ENCODE results near the gene VASH2.

VASH2 gene

DNA sequence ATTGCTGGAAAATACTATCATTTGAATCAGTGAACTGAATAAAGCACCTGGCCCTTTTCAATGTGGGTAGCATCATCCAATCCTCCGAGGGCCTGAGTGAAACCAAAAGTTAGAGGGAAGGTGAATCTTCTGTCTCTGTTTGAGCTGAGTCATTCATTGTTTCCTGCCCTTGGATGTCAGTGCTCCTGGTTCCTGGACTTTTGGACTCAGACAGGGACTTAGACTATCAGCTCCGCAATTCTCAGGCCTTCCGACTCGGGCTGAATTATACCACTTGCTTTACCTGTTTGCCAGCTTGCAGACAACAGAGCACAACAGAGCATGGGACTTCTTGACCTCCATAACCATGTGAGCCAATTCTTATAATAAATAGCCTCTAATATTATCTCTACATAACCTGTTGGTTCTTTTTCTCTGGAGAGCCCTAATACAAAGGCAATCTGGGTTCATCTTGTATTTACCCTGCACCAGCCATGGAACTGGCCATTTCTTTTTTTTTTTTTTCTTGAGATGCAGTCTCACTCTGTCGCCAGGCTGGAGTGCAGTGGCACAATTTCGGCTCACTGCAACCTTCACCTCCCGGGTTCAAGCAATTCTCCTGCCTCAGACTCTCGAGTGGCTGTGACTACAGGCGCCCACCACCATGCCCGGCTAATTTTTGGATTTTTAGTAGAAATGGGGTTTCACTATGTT is 19.2 kb upstream of the VASH2 start:
- no peak for DNase-seq

- no peak for DNase-seq
These were observed 16.4 kb upstream of the VASH2 start for GRCh38 chr1:212933815-212934471.

DNA sequence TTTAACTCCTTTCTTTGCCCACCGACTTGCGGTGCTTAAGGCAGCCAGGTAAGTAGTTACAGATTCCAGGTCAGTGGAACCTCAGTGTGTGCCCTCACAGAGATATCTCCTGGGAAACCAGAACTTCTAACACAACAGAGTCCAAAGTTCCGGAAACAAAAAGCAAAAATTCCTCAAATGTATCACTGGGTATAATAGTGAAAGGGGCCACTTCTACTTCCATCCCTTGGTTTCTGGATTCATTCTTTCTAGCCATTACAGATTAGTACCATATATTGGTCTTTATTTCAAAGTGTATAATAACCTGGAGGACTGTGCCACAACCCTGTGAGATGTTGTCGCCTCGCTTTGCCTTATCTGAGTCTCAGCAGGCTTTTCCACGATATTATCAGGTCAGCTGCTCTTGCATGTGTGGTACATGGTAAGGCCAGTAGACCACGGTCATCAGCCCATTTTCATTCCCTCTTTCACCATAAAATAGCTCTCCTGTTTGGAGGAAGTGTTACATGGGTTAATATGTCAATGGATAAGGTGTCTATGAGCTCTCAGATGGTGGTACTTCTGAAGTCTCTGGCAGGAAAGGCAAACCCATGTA is 14.9 kb upstream of the VASH2 start:
- DNase-seq: no peak

- DNase-seq: no peak
These were observed 13.3 kb upstream of the VASH2 start for GRCh38 chr1:212937034-212937433.

- no peak for DNase-seq
These were observed 11.5 kb upstream of the VASH2 start for GRCh38 chr1:212938846-212939245.

DNA sequence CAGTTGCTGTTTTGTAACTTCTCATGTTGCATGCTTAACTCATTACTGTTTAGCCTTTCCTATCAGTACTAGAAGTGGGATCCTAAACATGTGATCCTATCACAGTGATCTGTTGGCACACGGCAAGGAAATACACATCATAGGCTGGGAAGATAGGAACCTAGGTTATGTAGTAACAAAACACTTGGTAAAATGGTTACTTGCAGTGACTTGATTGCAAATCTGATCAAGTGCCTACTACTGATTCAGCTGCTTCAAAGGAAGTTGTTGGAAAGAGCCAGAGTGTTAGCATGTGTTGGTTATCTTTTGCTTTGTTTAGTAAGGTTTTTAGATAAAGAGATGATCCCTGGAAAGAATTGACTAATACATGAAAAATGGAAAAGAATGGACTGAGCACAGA is 8.9 kb upstream of the VASH2 start:
- DNase-seq: no peak

DNA sequence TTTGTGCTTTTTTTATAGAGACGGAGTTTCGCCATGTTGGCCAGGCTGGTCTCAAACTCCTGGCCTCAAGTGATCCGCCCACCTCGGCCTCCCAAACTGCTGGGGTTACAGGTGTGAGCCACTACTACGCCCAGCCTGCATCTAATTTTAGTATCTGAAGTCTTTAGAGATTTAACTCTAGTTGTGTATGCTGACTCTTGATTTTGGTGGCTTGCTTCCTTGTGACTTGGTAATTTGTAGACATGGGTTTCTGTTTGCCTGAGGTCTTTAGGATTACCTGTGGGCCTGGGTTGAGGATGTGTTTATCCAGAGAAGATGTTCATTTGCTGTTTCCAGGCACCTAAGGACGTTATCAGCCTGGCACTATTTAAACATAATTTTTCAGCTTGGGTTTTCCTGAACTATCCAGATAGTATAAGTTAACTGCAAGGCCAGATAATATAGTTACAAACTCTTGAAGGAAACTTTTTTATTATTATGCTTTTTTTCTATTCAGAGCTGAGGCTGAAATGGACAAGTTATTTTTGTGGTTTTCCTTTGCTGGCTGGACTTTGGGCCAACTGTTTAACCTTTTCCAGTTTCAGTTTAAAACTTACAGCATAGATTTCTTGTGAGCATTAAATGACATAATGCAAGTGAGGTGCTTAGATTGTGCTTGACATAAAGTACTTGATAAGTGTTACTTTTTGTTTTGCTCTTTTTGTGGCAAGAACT is 7.5 kb upstream of the VASH2 start:
- DNase-seq: no peak

DNA sequence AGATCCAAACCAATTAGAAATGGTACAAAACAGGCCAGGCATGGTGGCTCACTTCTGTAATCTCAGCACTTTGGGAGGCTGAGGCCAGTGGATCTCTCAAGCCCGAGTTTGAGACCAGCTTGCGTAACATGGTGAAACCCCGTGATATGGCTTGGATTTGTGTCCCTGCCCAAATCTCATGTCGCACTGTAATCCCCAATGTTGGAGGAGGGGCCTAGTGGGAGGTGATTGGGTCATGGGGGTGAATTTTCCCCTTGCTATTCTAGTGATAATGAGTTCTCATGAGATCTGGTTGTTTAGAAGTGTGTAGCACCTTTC is 7.0 kb upstream of the VASH2 start:
- DNase-seq: no peak

GRCh38 chr1:212944229-212944901 is 6.0 kb upstream of the VASH2 start:
- DNase-seq: no peak

GRCh38 chr1:212945056-212945455 is 5.3 kb upstream of the VASH2 start:
- no peak for DNase-seq

- DNase-seq: no peak
These were observed 4.7 kb upstream of the VASH2 start for GRCh38 chr1:212945463-212946160.

DNA sequence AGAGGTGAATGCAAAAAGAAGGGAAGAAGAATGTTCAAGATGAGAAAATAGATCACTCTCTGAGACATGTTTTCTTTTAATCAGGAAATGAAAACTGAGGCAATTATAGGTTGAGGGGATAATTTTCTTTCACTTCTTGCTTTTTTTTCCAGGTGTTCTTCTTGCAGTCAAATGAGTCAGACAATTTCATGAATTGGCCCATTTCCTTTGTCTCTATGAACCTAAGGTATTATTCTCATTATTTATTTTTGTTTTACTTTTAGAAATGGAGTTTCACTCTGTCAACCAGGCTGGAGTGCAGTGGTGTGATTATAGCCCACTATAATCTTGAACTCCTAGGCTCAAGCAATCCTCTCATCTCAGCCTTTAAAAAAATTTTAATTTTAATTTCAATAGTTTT is 3.5 kb upstream of the VASH2 start:
- no peak for DNase-seq

DNA sequence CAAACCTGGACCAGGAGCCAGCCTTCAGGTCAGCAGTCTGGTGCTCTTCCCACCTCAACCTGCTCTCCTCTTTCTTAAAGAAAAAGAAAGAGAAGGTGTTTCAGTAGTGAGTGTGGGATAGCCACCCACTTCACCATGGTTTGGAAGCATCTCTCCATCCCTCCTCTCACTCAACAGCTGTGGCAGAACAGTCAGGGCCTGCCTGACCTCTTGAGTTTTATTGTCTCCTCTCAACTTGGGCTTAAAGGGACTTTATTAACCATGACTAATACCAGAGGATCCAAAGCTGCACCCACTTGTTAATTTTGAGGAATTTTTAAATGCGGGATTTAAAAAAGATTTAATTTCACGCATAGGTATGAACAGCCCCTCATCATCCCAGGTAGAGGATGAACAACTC is 570 bp upstream of the VASH2 start:
- DNase-seq: no peak

DNA sequence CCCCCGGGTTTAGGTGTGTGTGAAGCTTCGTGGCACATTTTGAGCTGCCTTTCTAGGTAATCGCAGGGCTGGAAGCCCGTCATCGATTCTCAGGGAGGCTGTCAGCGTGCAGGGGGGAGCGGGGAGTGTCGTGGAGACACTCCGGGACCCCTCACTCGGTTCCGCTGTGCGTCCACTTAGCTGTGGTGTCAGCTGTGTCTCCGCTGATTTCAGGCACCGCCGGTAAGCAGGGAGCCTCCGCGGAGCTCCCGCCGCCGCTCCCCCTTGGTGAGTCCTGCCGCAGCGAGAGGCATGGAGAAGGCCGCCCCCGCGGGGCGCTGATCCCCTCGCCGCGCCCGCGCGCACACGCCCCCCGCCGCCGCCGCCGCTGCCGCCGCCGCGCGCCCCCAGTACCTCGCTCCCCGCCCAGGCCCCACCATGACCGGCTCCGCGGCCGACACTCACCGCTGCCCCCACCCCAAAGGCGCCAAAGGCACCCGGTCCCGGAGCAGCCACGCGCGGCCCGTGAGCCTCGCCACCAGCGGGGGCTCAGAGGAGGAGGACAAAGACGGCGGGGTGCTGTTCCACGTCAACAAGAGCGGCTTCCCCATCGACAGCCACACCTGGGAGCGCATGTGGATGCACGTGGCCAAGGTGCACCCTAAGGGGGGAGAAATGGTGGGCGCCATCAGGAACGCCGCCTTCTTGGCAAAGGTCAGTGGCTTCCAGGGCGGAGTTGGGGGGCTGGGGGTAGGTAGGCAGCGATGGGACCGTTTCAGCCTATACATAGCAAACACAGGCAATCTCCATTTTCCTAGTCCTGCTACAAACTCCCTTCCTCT is 995 bp downstream of the VASH2 start:
- DNase-seq: no peak

- DNase-seq: no peak
These were observed 1.8 kb downstream of the VASH2 start for GRCh38 chr1:212951947-212952640.

- DNase-seq: no peak
These were observed 2.3 kb downstream of the VASH2 start for GRCh38 chr1:212952641-212952976.

- DNase-seq: no peak
These were observed 3.0 kb downstream of the VASH2 start for GRCh38 chr1:212953321-212953720.

DNA sequence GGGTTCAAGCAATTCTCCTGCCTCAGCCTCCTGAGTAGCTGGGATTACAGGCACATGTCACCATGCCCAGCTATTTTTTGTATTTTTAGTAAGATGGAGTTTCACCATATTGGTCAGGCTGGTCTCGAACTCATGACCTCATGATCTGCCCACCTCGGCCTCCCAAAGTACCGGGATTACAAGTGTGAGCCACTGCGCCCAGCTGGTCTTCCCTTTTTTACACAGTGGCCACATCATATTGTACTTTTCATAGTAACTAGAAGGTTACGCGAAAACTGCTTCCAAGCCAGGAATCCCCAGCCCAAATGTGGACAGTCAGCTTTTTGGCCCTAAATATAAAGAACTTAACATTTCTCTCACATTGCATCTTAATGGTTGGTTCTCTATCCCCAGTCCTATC is 4.2 kb downstream of the VASH2 start:
- no peak for DNase-seq

- no peak for DNase-seq
These were observed 4.8 kb downstream of the VASH2 start for GRCh38 chr1:212955098-212955497.

DNA sequence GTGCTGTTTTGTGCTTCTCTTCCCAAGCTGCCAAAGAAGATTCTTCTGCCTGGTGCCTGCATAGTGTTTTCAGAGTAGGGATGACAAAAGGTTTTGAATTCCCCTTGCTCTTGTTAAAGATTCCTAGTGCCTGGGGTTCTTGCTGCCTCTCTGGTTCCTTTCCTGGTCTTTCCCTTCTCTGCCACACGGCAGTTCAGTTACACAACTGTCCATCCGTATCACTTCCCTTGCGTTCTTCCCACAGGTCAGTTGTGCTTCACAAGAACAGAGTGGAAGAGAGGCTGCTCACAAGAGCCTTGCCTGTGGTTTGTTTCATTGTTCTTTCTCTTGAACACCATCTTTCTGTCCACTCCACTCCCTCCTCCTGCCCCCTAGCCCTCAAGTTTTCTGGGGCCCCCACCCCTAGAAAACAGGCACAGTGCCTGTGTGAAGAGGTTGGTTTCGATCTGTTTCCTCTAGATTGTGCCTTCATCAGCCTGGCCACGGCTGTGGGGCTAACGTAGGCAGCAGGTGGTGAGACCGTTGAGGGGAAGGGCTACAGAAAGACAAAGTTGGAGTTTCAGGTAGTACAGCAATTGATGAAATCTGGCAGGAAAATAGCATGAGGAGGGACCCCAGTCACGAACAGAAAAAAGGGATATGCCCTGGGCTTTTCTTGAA is 5.8 kb downstream of the VASH2 start:
- no peak for DNase-seq

- DNase-seq: no peak
These were observed 7.2 kb downstream of the VASH2 start for GRCh38 chr1:212957546-212957945.

Data from T1000 (cell line).